Activated T-cell treated with anti-CD3 and anti-CD28 coated beads, Interleukin-2, amount 50 U/mL, for 1 hour (primary cell): ENCODE results near the gene HBS1L.

Experiments
- DNase-seq: peaks from one replicate; pipeline ENCODE4 v3.0.0-alpha.2; 2020

Gene HBS1L

GRCh38 chr6:135054569-135055498, at the start of gene HBS1L:
HBS1L (minus strand) TSS chr6:135054822; CDS start chr6:135054691, 131 bp downstream.
- DNase-seq, result peak; percentile 97

GRCh38 chr6:135104199-135104598, 49.6 kb upstream of the HBS1L start:
- DNase-seq, result no peak

- no peak for DNase-seq
Measured at GRCh38 chr6:135102191-135102590, 47.6 kb upstream of the HBS1L start.

- no peak for DNase-seq
Measured at GRCh38 chr6:135097172-135097571, 42.5 kb upstream of the HBS1L start.

- DNase-seq, result no peak
Measured at GRCh38 chr6:135096403-135097130, 41.9 kb upstream of the HBS1L start.

- DNase-seq, result no peak
Measured at GRCh38 chr6:135095716-135096115, 41.1 kb upstream of the HBS1L start.

- DNase-seq, result no peak
Measured at GRCh38 chr6:135094403-135094821, 39.8 kb upstream of the HBS1L start.

- DNase-seq, result no peak
Measured at GRCh38 chr6:135093578-135093977, 39.0 kb upstream of the HBS1L start.

GRCh38 chr6:135092724-135093123, 38.1 kb upstream of the HBS1L start:
- DNase-seq, result no peak

- no peak for DNase-seq
Measured at GRCh38 chr6:135090819-135091218, 36.2 kb upstream of the HBS1L start.

GRCh38 chr6:135089901-135090300, 35.3 kb upstream of the HBS1L start:
- DNase-seq, result no peak

GRCh38 chr6:135088818-135089809, 34.5 kb upstream of the HBS1L start:
- DNase-seq, result no peak

GRCh38 chr6:135088281-135088680, 33.7 kb upstream of the HBS1L start:
- DNase-seq, result no peak

GRCh38 chr6:135087803-135088202, 33.2 kb upstream of the HBS1L start:
- peak; percentile 34 for DNase-seq

- peak; percentile 34 for DNase-seq
Measured at GRCh38 chr6:135087403-135087802, 32.8 kb upstream of the HBS1L start.

- no peak for DNase-seq
Measured at GRCh38 chr6:135086414-135086764, 31.8 kb upstream of the HBS1L start.

GRCh38 chr6:135085700-135086413, 31.2 kb upstream of the HBS1L start:
- no peak for DNase-seq

- no peak for DNase-seq
Measured at GRCh38 chr6:135084916-135085269, 30.3 kb upstream of the HBS1L start.

- no peak for DNase-seq
Measured at GRCh38 chr6:135084001-135084915, 29.6 kb upstream of the HBS1L start.

GRCh38 chr6:135081966-135082365, 27.3 kb upstream of the HBS1L start:
- DNase-seq, result no peak

- no peak for DNase-seq
Measured at GRCh38 chr6:135075018-135075417, 20.4 kb upstream of the HBS1L start.
